Hypothalamus (tissue), 51 donors: ENCODE results near the gene LSAMP.

Experiments used
- DNase-seq, 51 donors: peaks; one replicate each; lab custom pipeline; 2025; lab: John Stamatoyannopoulos, UW

The LSAMP gene

DNA sequence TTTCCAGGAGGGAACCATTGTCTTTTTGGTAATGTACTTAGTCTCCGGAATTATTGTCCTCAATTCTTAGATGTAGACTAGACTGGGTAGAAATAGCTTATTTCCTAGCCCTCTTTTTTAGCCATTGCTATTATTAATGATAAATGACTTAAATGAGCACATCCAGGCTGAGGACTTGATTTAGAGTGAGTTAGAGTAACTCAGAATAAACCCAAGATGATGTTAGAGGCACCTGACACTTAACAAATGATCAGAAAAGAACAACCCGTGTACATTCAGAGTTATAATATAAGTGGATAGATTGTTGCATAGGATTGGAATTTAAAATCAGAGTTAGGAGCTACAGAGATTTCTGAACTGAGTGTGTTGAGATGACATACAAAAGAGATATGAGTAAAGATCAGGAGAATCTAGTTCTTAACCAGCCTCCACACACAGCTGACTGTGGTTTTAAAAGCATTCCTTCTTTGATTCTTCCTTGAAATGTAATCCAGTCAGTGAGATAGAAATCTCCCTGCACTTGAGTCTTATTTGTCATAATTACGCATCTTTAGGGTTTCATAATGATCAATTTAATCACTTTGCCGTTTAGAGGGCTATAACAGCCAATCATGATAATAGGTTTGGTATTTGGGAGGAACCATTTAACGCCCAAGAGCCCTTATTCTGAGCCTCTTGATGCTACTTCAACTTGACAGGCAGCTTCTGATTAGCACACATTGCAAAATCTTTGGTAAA, 455.4 kb downstream of the LSAMP start:
- DNase-seq: no peak

DNA sequence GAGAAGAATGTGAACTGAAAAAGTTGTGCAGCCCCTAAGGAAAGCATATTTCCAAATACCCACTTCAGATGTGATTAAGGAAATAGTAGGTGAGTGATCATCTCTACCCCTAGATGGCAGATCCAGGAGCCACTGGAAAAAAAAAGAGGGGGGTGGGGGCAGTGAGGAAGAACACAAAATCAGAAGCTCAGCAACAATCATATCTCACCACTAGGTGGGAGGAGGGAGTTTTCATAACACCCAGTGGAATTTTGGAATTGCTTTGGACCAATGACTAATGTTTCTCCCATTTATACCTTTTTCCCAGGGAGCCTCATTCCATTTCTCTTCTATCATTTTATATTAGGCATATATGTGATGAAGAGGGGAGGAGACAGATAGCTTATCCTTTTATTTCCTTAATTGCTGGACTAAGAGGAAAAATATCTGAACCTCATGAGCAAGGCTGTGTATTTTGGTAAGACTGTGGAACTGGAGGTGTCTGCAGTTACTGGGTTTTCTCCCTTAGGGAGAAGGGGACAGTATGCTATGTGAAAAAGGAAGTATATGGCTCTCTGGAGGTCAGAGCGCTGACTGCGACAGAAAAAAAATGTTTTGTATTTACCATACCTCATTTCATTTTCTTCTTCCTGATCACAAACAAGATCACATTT, 458.6 kb downstream of the LSAMP start:
- DNase-seq: no peak

DNA sequence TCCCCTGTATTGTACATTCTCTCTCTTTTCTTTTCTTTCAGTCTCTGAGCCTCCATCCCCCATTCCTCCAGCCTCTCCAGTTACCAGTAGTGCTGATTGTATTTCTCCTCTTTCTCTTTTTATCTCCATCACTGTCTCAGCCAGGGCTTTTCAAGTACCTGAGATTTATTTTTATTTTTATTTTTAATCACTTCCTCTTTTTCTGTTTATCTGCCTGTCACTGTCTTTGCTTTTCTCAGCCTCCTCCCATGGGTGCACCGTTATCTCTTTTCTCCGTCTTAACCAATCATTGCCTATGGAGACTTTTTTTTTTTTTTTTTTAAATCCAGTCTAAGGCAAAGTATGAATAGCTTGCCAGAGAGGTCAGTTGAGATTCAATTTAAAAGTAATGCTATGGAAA, 462.7 kb downstream of the LSAMP start:
- no peak for DNase-seq

DNA sequence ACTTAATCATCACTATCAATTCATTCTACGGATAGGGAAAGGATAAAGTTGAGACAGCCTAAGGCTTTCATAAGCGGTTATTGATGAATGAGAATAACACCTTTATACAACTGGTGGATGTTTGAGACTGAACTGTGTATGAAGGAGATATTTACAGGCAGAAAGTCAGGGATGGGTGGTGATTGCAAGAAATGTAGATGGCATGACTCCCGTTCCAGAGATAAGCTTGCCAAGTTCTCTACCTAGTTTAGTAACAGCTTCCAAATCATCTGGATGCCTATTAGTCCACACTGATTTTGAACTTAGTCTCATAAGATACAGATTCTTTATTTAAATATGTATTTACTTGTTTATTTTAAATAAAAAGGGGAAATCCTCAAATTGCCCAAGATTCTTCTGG, 463.2 kb downstream of the LSAMP start:
- DNase-seq: no peak

DNA sequence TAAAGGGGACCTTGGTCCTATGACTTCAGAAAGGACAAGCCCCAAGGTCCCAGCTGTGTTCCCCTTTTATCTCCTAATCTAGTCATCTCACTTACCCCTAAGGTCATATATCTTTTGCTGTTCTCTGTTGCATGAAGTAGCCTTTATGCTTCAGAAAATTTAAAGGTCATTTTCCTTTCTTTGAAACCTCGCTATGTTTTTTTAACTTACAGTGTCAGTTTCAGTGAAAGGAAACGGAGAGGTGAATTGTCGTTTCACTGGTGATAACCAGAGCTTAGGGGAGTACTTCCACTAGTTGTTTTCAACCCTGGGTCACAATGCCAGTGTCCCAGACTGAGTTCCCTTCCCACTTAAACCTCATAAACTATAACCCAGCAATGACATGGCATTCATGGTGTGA, 464.6 kb downstream of the LSAMP start:
- DNase-seq: no peak

DNA sequence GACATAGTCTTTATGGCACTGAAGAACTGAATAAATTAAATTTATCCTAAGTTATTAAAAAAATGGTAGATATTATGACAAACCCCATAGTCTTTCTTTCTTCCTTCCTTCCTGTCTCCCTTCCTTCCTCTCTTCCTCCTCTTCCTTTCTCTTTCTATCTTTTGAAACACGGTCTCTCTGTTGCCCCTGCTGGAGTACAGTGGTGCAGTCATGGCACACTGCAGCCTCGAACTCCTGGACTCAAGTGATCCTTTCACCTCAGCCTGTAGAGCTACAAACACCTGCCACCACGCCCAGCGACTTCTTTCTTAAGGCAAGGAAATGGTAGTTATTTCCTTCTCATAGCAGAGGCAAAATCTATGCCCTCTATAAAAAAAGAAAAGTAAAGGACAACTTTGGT, 467.4 kb downstream of the LSAMP start:
- no peak for DNase-seq

DNA sequence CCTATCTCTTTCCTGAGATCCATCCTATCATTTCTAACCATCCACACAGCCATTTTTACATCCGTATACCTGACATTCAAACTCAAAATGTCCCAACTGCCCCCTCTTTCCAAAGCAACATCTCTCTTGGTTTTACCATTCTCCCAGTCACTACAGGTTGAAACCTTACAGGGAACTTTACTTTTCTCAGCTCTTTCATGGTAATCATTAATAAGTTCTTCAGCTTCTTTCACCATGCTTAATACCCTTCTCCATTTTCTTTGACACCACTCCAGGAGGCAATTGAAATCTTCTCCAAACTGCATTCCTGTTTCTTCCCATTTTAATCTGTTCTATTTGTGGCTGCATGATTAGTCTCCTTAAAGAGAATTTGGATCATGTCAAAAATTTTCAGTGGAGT, 469.5 kb downstream of the LSAMP start:
- no peak for DNase-seq

DNA sequence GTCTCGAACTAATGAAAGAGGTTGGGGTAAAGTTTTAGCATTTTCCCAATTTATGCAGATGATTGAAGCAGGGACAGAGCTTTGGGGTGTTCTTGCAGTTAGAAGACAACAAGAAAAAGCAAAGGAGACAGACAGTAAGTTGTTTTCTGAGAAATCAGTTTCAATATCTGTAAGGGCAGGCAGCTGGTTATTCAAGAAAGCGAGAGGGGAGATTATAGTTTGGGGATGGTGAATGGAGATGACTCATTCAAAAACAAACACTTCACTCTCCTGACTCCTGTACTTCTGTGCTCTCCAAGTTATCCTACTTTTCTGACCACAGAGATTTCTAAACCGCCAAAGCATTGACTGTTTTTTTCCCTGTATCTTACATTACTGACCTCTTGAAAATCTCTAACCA, 469.9 kb downstream of the LSAMP start:
- no peak for DNase-seq

DNA sequence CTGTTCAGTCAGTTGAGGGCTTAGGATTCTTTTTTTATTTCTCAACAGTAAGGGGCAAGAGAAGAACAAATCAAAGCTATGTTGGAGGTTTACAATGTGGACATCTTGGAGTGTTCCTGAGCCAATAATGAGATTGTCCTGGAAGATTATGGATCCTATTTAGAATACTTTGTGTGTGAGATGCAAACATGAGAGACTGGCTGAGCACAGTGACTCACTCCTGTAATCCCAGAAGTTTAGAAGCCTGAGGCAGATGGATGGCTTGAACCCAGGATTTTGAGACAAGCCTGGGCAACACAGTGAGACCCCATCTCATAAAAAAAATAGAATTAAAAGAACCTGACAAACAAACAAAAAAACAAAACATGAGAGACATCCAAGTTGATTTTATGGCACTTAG, 470.3 kb downstream of the LSAMP start:
- no peak for DNase-seq

DNA sequence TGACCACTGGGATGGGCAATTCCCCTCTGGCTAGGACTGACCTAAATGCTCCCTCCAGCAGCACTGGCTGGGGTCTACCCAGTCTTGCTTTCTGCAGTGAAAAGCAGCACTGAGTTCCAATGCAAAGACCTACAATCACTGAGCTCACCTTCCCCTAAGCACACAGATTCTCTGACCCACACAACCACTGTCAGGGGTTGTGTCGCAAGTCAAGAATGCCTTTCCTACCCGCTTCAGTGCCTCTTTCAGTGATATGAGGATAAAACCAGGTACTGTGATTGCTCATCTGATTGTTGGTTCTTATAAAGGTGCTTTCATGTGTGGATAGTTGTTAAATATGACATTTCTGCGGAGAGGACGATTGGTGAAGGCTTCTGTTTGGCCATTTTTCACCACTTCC, 476.4 kb downstream of the LSAMP start:
- no peak for DNase-seq

DNA sequence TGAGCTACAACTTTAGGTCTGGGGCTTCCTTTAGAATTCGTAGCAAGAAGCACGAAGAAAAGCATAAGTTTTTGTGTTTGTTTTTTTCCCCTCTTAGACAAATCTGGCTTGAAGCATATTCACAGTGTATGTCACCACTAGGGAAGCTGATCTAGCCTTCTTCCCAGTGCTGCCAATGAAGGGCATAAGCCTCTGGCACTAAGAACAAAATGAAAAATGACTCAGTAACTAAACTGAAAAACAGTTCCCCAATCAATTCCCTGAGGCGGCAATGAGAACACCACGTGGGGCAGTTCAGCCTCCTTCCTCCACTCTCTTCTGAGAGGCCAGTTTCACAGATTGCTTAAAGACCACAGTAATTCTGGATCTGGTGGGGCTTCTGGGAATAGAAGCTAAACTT, 483.9 kb downstream of the LSAMP start:
- DNase-seq: peak in 1 of 51 donors; percentile 21

DNA sequence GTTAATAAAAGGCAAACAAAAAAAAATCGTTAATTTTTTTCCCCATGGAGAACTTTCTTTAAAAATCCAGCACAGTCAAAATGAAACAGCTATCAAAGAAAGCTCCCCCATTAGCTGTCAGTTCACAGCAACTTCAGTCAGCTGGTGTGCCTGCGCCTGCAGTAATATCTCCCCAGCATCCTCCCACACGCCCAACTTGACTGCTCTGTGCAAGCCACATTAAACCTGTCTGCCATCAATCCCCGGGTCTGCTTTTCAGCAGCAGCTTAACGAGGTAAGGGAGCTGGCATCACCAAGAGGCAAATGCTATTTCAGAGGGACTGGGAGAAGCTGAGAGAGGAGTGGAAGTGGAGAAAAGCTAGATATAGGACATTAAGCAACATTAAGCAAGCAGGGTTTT, 484.5 kb downstream of the LSAMP start:
- peak in 13 of 51 donors; percentile 1 to 50 (median 8) for DNase-seq

DNA sequence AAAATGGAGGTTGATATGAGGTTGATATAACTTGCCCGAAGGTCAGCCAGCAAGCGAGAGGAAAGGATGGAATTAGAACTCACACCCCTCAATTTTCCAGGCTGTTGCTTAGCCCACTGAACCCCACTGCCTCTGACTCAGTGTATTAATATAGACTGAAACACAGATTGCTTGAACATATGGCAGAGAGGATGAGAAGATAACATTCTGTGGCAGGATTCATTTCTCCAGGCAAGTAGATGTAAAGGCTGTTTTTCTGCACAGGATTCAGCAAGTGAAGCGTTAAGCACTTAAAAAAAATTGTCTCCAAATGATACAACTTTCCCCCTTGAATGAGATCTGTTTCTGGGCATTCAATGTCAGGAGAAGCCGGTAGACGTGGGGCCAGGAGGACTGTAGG, 486.8 kb downstream of the LSAMP start:
- DNase-seq: no peak

DNA sequence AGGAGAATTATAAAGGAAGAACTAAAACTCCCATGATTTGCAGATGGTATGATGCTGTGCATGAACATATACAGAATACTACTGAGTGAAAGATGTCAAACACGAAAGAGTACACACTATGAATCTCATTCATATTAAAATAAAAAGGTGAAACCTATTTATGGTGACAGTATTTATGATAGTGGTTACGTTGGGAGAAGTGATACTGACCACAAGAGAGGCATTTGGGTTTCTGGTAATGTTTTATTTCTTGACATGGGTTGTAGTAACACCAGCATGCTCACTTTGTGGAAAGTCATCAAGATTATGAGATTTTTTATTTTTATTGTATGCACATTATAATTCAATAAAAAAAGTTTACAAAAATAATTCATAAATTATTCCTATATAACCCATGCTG, 498.0 kb downstream of the LSAMP start:
- DNase-seq: no peak

DNA sequence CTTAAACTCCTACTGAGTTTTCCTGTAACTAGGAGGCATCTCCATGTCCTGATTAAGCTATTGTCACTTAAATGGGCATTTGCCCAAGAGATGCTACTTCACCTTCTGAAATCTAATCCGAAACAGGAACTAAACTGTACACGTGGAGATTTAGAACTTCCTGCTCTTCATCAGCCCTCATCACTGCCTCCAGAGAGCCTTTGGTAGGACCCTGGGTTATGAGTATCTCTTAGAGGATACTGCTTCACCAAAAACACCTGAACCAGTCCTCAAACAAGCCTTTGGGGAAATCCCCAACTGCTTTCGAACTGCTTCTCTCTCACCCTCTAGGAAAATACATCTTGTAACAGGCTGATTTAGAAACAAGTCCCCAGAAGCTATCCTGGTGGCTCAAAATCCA, 501.7 kb downstream of the LSAMP start:
- DNase-seq: no peak

DNA sequence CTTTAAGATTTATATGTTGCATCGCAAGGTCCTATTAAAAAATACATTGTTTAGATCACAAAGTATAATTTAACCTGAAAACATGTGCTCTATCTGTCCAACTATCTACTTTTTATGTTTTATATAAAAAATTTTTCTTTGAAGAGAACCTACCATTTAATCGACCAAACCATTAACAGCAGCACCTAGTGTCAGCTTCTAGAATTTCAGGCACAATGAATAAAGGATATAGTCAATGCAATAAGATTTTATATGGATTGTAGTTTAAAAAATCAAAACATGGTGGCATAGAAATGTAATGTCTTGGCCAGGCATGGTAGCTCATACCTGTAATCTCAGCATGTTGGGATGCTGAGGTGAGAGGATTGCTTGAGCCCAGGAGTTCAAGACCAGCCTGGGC, 508.2 kb downstream of the LSAMP start:
- no peak for DNase-seq

DNA sequence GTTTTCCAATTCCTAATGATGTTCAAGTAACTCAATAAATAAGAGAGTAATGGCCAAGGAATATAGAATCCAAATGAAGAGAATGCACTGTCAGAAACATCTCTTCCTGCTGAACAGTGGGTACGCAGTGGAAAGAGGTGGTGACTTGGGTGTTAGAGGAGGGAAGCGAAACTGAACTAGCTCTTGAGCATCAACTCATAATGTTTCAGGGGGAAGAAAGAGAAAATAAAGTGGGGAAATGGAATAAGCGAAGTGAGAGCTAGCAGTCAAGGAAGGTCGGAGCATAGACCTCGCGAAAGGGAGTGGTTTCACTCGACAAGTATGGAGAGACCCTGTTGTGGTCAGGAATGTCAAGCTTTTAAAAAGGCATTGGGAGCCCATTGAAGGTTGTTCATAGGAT, 512.5 kb downstream of the LSAMP start:
- no peak for DNase-seq

DNA sequence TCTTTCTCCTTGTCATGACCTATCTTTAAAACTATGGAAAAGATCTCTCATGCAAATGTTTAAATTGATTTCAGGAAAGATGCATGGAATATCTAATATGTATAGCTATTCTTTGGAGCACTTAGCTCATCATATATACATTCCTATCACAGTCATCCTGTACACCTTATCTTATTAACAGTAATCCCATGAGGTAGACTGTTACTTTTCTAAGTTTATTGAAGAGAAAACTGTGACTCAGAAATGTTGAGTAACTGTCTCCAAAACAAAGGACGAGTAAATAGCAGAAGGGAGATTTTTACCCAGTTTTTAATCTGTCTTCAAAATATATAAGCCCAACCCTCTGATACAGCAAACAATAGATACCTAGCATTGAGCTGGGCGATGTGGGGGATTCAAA, 513.7 kb downstream of the LSAMP start:
- no peak for DNase-seq

DNA sequence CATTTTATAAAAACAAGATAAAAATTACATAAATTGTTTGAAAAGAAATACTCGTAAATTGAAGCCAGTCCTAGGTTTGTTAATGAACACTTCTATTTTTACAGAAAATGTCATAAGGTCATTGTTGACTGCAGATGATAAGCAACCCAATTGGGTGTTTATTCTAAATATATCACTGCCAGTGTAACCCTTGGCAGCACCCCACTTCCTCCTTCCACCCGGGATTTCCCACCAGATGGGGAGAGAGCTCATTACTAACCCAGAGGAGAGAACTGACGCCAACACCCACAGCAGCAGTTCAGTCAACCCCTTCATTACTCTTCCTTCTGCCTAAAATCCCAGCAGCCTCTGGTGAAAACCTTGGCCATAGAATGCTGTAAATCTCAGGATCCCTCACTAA, 514.4 kb downstream of the LSAMP start:
- no peak for DNase-seq

DNA sequence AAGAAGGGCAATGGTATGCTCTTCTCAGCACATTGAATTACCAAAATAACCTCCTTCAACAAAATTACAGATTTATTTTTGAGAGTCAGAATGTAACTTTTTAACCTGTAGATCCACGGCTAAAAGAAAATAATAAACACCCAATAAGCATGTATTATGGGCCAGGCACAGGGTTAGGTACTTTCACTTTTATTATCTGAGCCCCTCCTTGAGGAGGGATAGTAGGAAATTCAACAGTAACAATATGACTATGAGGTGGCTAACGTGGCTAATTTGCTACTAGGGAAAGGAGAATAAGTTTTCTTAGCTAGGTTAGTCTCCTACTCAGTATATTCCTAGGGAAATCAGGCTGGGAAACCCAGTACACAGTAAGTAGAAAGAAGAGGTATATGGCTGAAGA, 515.1 kb downstream of the LSAMP start:
- no peak for DNase-seq

DNA sequence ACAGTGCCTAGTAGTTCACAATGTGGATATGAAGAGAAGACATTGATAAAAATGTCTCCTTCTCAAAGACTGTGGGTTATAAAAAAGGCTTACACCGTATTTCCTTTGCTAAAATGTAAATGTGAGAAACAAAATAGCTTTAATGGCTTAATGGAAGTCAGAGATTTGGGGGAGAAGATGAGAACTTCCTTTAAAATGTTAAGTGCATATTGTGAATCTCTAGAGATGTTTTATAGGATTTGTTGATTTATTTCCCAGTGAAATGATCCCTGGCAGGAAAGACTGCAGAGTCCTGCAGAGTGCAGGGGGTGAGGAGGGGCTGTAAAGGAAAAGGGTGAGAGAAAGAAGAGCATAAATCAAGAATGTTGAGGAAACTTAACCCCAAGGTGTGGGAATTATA, 516.9 kb downstream of the LSAMP start:
- DNase-seq: no peak

DNA sequence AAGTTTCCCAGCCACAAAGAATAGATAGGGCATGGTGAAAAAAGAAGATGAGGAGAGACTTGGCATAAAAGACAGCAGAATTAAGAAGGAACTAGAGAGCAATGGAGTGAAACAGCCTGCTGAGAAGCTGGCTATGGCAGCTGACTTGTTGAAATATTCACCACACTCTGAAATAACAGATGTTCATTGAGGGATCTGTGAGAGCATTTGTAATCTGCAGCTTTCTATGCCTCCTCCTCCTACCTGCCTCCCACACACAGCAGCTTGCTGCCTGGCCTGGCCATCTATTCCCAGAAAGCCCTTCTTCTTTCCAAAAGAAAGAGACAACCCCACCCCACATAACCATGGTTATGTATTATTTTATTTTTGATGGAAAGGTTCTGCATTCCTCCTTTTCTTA, 518.1 kb downstream of the LSAMP start:
- DNase-seq: peak in 1 of 51 donors; percentile 8
